ENCODE data around the gene HMGB4.

HMGB4 gene

GRCh38 chr1:33823830-33824229 lies 40.0 kb upstream of the HMGB4 start:
- Histone ChIP-seq H3K27me3 (ENCODE audit: control insufficient read depth, insufficient read depth, low read length) (no peaks in the 10 kb centered on the region), H3K4me3 (ENCODE audit: low read depth, low read length) (no peak overlapping the region), H2AFZ (no peak overlapping the region), H3K9ac (no peak overlapping the region), H3K4me2 (ENCODE audit: low read length) (no peak overlapping the region), H3K36me3 (ENCODE audit: control insufficient read depth, insufficient read depth, low read length) (no peaks in the 10 kb centered on the region), H3K79me2 (no peaks in the 10 kb centered on the region), H3K27ac (no peak overlapping the region), H3K9me3 (ENCODE audit: control insufficient read depth, low read length) (no peaks in the 10 kb centered on the region), H3K4me1 (no peaks in the 10 kb centered on the region)
- no peak for TF ChIP-seq CTCF (IDR thresholded peaks at IDR 0.05)

GRCh38 chr1:33824321-33824720 lies 39.6 kb upstream of the HMGB4 start:
- Histone ChIP-seq H3K27ac (no peak overlapping the region), H3K36me3 (ENCODE audit: control insufficient read depth, insufficient read depth, low read length) (no peaks in the 10 kb centered on the region), H3K9me3 (ENCODE audit: control insufficient read depth, low read length) (no peaks in the 10 kb centered on the region), H2AFZ (no peak overlapping the region), H3K4me3 (ENCODE audit: low read depth, low read length) (no peak overlapping the region), H3K79me2 (no peaks in the 10 kb centered on the region), H3K27me3 (ENCODE audit: control insufficient read depth, insufficient read depth, low read length) (no peaks in the 10 kb centered on the region), H3K9ac (no peak overlapping the region), H3K4me1 (no peaks in the 10 kb centered on the region), H3K4me2 (ENCODE audit: low read length) (no peak overlapping the region)
- TF ChIP-seq CTCF (IDR thresholded peaks at IDR 0.05), result no peak

GRCh38 chr1:33824971-33825370 lies 38.9 kb upstream of the HMGB4 start:
- Histone ChIP-seq H2AFZ (no peak overlapping the region), H3K27me3 (ENCODE audit: control insufficient read depth, insufficient read depth, low read length) (no peaks in the 10 kb centered on the region), H3K36me3 (ENCODE audit: control insufficient read depth, insufficient read depth, low read length) (no peaks in the 10 kb centered on the region), H3K4me3 (ENCODE audit: low read depth, low read length) (no peak overlapping the region), H3K4me1 (no peaks in the 10 kb centered on the region), H3K9ac (no peak overlapping the region), H3K9me3 (ENCODE audit: control insufficient read depth, low read length) (no peaks in the 10 kb centered on the region), H3K4me2 (ENCODE audit: low read length) (no peak overlapping the region), H3K79me2 (no peaks in the 10 kb centered on the region), H3K27ac (no peak overlapping the region)
- TF ChIP-seq CTCF (IDR thresholded peaks at IDR 0.05), result no peak

- H3K79me2 ChIP-seq, result no peaks in the 10 kb centered on the region
These were observed 38.4 kb upstream of the HMGB4 start for GRCh38 chr1:33825506-33825905.

More at GRCh38 chr1:33825506-33825905, 38.4 kb upstream of the HMGB4 start:
- Histone ChIP-seq H3K4me3 (ENCODE audit: low read depth, low read length) (no peak overlapping the region), H3K27me3 (ENCODE audit: control insufficient read depth, insufficient read depth, low read length) (no peaks in the 10 kb centered on the region), H3K9me3 (ENCODE audit: control insufficient read depth, low read length) (no peaks in the 10 kb centered on the region), H3K4me2 (ENCODE audit: low read length) (no peak overlapping the region), H2AFZ (no peak overlapping the region), H3K27ac (no peak overlapping the region), H3K36me3 (ENCODE audit: control insufficient read depth, insufficient read depth, low read length) (no peaks in the 10 kb centered on the region), H3K9ac (no peak overlapping the region), H3K4me1 (no peaks in the 10 kb centered on the region)
- no peak for TF ChIP-seq CTCF (IDR thresholded peaks at IDR 0.05)

All from parathyroid adenoma (tissue), 2 donors.